ENCODE measurements around the gene GCNT3.

GRCh38 chr15:59570315-59570714 lies 41.3 kb upstream of the GCNT3 start:
- TF ChIP-seq CREB1 (CRISPR knock-in tag; IDR thresholded peaks at IDR 0.05) (no peak), AFF4 (CRISPR knock-in tag; IDR thresholded peaks at IDR 0.05; ENCODE audit: borderline replicate concordance) (no peak), CTCF (IDR thresholded peaks at IDR 0.05) (no peak), E2F4 (CRISPR knock-in tag; IDR thresholded peaks at IDR 0.05; ENCODE audit: borderline replicate concordance, low read depth) (no peak)
